ENCODE data around the gene FLACC1.

The FLACC1 gene

DNA sequence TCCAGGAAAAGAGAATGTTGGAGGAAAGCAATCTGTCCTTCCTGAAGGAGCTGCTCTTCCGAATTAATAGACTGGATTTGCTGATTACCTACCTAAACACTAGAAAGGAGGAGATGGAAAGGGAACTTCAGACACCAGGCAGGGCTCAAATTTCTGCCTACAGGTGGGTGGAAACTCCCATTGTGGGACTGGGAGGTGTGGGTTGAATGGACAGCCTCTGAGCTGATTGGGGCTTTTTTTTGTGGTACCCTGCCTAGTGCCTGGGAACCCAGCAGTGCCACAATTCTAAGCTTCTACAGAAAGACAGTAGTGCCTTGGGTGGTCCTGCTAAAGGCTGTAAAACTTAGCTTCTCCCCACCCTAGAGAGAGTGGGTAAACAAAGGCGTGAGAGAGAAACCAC lies 90.5 kb downstream of the FLACC1 start:
- no peak overlapping the region for H3K27ac ChIP-seq
- H3K9me3 ChIP-seq (ENCODE audit: severe bottlenecking), result no peaks in the 10 kb centered on the region
- no peaks in the 10 kb centered on the region for H3K36me3 ChIP-seq
- no peak overlapping the region for H3K4me3 ChIP-seq (ENCODE audit: low read depth, low read length)
- no peaks in the 10 kb centered on the region for H3K27me3 ChIP-seq (ENCODE audit: insufficient read depth, low read depth, severe bottlenecking)
- DNase-seq, result no peak
- TF ChIP-seq, protein P1, sequence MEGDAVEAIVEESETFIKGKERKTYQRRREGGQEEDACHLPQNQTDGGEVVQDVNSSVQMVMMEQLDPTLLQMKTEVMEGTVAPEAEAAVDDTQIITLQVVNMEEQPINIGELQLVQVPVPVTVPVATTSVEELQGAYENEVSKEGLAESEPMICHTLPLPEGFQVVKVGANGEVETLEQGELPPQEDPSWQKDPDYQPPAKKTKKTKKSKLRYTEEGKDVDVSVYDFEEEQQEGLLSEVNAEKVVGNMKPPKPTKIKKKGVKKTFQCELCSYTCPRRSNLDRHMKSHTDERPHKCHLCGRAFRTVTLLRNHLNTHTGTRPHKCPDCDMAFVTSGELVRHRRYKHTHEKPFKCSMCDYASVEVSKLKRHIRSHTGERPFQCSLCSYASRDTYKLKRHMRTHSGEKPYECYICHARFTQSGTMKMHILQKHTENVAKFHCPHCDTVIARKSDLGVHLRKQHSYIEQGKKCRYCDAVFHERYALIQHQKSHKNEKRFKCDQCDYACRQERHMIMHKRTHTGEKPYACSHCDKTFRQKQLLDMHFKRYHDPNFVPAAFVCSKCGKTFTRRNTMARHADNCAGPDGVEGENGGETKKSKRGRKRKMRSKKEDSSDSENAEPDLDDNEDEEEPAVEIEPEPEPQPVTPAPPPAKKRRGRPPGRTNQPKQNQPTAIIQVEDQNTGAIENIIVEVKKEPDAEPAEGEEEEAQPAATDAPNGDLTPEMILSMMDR (IDR thresholded peaks at IDR 0.05; ENCODE audit: low read depth, low read length), result no peak

DNA sequence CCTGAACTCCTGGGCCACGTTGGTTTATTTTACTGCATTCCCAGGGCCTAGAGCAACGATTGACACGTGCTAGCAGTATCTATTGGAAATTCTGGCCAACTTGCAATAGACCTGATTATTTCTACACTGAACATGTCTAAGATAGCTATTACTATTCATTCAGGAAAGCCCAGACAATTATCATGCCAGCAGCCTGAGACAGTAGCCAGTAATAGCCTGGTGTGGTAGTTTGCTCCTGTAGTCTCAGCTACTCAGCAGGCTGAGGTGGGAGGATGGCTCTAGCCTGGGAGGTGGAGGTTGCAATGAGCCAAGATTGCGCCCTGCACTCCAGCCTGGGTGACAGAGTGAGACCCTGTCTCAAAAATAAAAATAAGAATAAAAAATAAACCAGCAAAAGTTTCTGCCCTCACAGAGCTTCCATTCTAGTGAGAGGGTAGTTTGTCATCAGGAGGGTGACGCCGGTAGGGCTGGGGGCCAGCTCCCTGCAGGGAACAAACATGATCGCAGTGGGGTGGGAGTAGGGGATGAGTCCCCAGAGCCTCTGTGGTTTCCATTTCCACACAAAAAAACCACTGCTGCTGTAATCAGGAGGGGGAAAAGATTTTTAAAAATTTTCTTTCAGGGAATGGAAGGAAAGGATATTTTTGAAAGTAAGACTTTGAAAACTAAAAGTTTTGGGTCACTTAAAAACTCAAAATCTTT lies 92.5 kb downstream of the FLACC1 start:
- no peak for DNase-seq
- no peaks in the 10 kb centered on the region for H3K27me3 ChIP-seq (ENCODE audit: insufficient read depth, low read depth, severe bottlenecking)
- TF ChIP-seq, protein P1 (IDR thresholded peaks at IDR 0.05; ENCODE audit: low read depth, low read length), result no peak
- H3K4me3 ChIP-seq (ENCODE audit: low read depth, low read length), result no peak overlapping the region
- no peaks in the 10 kb centered on the region for H3K9me3 ChIP-seq (ENCODE audit: severe bottlenecking)
- no peak overlapping the region for H3K27ac ChIP-seq
- H3K36me3 ChIP-seq, result no peaks in the 10 kb centered on the region

DNA sequence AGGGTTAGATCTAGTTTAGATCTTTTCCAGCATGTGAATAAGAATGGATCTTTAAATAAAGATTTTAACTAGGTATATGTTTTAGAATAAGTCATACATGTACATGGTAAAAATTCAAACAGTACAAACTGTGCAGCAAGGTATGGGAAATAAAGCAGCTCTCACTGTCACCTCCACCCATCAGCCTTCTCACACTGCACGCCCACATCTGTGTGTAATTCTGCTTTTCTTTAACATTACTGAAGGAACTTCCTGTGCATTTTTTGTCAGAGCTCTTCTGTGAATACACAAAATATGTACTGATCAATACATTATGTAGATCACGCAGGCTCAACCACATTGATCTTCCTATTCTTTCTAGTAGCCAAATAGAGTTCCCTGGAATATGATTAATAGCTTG lies 93.4 kb downstream of the FLACC1 start:
- no peak overlapping the region for H3K27ac ChIP-seq
- H3K36me3 ChIP-seq, result no peaks in the 10 kb centered on the region
- no peaks in the 10 kb centered on the region for H3K9me3 ChIP-seq (ENCODE audit: severe bottlenecking)
- no peaks in the 10 kb centered on the region for H3K27me3 ChIP-seq (ENCODE audit: insufficient read depth, low read depth, severe bottlenecking)
- H3K4me3 ChIP-seq (ENCODE audit: low read depth, low read length), result no peak overlapping the region
- no peak for DNase-seq
- TF ChIP-seq, protein P1 (IDR thresholded peaks at IDR 0.05; ENCODE audit: low read depth, low read length), result no peak

DNA sequence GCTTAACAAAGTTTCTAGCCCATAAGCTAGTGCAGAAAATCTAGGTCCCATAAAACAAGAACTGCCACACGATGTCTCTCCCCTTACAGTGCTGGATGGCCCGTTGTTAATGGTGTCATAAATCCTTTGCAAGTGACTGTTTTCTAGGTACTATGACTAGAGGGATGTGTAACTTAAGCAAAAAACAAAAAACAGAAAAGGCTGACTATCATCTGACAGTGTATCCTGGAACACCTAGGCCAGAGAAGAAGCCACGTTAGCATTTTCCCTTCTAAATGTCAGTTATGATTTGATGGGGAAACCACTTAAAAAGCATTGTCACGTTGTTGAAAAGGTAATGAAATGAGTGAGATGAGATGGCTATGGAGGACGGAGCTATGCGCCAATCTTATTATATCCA lies 94.4 kb downstream of the FLACC1 start:
- Histone ChIP-seq H3K27ac (no peak overlapping the region), H3K9me3 (ENCODE audit: severe bottlenecking) (no peaks in the 10 kb centered on the region), H3K4me3 (ENCODE audit: low read depth, low read length) (no peak overlapping the region), H3K27me3 (ENCODE audit: insufficient read depth, low read depth, severe bottlenecking) (no peaks in the 10 kb centered on the region), H3K36me3 (no peaks in the 10 kb centered on the region)
- TF ChIP-seq, protein P1 (IDR thresholded peaks at IDR 0.05; ENCODE audit: low read depth, low read length), result no peak
- DNase-seq, result no peak

DNA sequence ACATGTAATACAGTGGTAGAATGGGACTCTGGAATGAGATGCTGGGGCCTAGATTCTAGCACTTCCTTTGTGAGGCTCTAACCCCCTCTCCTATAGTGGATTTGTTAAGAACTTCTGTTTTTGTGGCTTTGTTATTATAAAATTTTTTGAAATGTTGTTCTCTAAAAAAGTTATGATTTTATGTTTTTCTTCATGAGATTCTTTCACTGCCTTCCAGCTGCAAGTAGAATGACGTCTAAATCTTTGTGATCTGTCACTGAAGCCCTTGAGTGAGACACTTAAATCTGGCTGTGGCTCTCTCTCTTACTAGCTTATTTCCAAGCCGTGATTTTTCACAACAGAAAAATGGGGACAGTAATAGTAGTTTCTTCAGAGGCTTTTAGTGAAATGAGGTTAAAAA lies 95.2 kb downstream of the FLACC1 start:
- Histone ChIP-seq H3K27me3 (ENCODE audit: insufficient read depth, low read depth, severe bottlenecking) (no peaks in the 10 kb centered on the region), H3K36me3 (no peaks in the 10 kb centered on the region), H3K9me3 (ENCODE audit: severe bottlenecking) (no peaks in the 10 kb centered on the region), H3K27ac (no peak overlapping the region), H3K4me3 (ENCODE audit: low read depth, low read length) (no peak overlapping the region)
- DNase-seq, result no peak
- TF ChIP-seq, protein P1 (IDR thresholded peaks at IDR 0.05; ENCODE audit: low read depth, low read length), result no peak

DNA sequence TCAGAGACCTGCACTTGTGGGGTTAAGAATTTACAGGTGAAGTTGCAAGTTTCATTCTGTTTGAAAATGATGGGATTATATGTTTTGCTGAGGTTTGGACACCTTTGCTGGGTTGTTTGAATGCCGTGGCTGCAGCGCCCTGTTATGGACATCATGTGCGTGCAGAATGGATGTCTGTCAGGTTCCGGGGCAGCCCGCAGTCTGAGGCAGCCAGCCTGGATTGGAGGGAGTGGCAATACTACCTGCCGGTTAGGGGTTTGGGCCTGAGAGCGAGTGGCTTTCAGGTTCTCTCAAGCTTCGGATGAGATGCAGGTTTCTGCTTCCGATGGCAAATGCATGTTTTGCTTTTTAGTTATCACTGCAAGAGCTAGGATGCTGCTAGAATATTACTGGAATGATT lies 95.7 kb downstream of the FLACC1 start:
- Histone ChIP-seq H3K27ac (no peak overlapping the region), H3K4me3 (ENCODE audit: low read depth, low read length) (no peak overlapping the region)
- no peak for DNase-seq

More for the DNA sequence above, 95.7 kb downstream of the FLACC1 start:
- Histone ChIP-seq H3K36me3 (no peaks in the 10 kb centered on the region), H3K27me3 (ENCODE audit: insufficient read depth, low read depth, severe bottlenecking) (no peaks in the 10 kb centered on the region), H3K9me3 (ENCODE audit: severe bottlenecking) (no peaks in the 10 kb centered on the region)
- TF ChIP-seq, protein P1 (IDR thresholded peaks at IDR 0.05; ENCODE audit: low read depth, low read length), result no peak

Measured in WERI-Rb-1 (cell line).